ENCODE measurements around the gene CHKB. TPM values are rescaled to one million over a fixed set of nuclear protein-coding genes. Genes with fewer than 3 reads are reported as not detected.
A peak's percentile ranks its signal among the peaks of the same experiment; 100 is the strongest.

Gene CHKB, protein sequence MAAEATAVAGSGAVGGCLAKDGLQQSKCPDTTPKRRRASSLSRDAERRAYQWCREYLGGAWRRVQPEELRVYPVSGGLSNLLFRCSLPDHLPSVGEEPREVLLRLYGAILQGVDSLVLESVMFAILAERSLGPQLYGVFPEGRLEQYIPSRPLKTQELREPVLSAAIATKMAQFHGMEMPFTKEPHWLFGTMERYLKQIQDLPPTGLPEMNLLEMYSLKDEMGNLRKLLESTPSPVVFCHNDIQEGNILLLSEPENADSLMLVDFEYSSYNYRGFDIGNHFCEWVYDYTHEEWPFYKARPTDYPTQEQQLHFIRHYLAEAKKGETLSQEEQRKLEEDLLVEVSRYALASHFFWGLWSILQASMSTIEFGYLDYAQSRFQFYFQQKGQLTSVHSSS
- polyA plus RNA-seq (2013, experiment 1 of 2) = 39.2 TPM
- polyA plus RNA-seq (2013, experiment 2 of 2) = 37.2 TPM

DNA sequence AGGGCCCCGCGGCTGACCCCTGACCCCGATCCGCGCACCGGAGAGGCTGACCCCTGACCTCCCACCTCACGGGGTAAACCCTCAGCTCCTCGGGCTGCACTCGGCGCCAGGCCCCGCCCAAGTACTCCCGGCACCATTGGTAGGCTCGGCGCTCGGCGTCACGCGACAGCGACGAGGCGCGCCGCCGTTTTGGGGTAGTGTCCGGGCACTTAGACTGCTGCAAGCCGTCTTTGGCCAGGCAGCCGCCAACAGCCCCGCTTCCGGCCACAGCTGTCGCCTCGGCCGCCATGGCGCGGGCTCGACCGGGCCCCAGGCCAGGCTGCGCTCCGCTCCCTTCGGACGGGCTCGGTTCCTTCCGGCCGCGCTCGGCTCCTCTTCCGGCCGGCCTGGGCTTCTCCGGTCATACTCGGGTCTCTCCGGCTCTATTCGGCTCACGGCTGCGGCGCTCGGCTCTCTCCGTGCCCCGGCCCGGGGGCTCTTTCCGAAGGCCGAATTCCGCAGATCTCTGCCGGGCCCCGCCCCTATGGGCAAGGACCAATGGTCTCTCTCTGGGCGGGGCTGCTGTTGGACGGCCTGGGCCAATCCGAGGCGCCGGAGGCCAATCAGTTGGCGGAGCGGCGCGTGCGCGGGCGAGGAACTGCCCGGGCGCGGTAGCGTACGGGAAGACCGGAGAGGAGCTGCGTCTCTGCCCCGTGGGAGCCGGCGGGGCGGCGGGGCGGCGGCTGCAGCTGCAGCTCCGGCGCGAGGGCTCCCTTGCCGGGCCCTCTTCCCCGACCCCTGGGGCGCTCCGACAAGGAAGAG, at the start of gene CHKB:
TSS of gene CHKB (minus strand) at position 357 of the 801 bp plus-strand sequence. CDS start at position 289, 68 bp downstream.
- Histone ChIP-seq H3K79me1 (ENCODE audit: low read depth, low read length) (peaks cover 4% of the 10 kb centered on the region), H2BK120ac (ENCODE audit: low read depth, low read length) (peak within 1 kb of the TSS; percentile 16), H2AFZ (ENCODE audit: low read length) (peak within 1 kb of the TSS; percentile 99), H3K14ac (ENCODE audit: low read length) (no peak within 1 kb of the TSS), H4K91ac (ENCODE audit: low read depth, low read length, poor library complexity) (peak within 1 kb of the TSS; percentile 68), H3K23ac (ENCODE audit: low read depth, low read length, poor library complexity) (peak within 1 kb of the TSS; percentile 30), H3K27me3 (ENCODE audit: control insufficient read depth in 3 of 3, insufficient read depth in 3 of 3, low read depth in 1 of 3, low read length in 3 of 3) (no peaks in the 10 kb centered on the region), H3K4me2 (ENCODE audit: insufficient read depth, low read length, poor library complexity, severe bottlenecking) (peak within 1 kb of the TSS; percentile 92), H4K8ac (ENCODE audit: low read depth, low read length) (peak within 1 kb of the TSS; percentile 52), H2AK5ac (ENCODE audit: low read depth, low read length) (peak within 1 kb of the TSS; percentile 90), H3K9me3 (replicated peaks in 1 of 2; ENCODE audit: control insufficient read depth in 2 of 2, insufficient read depth in 1 of 2, low read depth in 1 of 2, low read length in 2 of 2) (no peaks in the 10 kb centered on the region), H3K4me3 (ENCODE audit: low read length in 2 of 2) (peak within 1 kb of the TSS; percentile 86 to 93), H3K18ac (ENCODE audit: low read length) (peak within 1 kb of the TSS; percentile 97), H2BK12ac (ENCODE audit: low read length) (peak within 1 kb of the TSS; percentile 64), H2BK15ac (ENCODE audit: low read length) (no peak within 1 kb of the TSS), H3K27ac (replicated peaks; ENCODE audit: low read length) (peak within 1 kb of the TSS; percentile 98), H3K9ac (ENCODE audit: low read depth, low read length, poor library complexity) (peak within 1 kb of the TSS; percentile 93), H2BK5ac (ENCODE audit: low read length) (peak within 1 kb of the TSS; percentile 56), H3K4ac (ENCODE audit: low read length) (peak within 1 kb of the TSS; percentile 10), H3K36me3 (replicated peaks in 1 of 2; ENCODE audit: control insufficient read depth in 2 of 2, insufficient read depth in 2 of 2, low read length in 2 of 2) (peaks cover 14 to 31% of the 10 kb centered on the region in 2 donors), H3K4me1 (ENCODE audit: control insufficient read depth in 2 of 2, insufficient read depth in 1 of 2, low read depth in 1 of 2, low read length in 2 of 2) (peaks cover 5% of the 10 kb centered on the region in 2 donors)
- WGBS, 2 donors (ENCODE audit: extremely low coverage in 2 of 2, insufficient read length in 2 of 2, insufficient replicate concordance in 1 of 2) = no CpG with 5 or more reads among the region's 96 CpGs
- peak; percentile 99 for DNase-seq (ENCODE audit: low spot score)

DNA sequence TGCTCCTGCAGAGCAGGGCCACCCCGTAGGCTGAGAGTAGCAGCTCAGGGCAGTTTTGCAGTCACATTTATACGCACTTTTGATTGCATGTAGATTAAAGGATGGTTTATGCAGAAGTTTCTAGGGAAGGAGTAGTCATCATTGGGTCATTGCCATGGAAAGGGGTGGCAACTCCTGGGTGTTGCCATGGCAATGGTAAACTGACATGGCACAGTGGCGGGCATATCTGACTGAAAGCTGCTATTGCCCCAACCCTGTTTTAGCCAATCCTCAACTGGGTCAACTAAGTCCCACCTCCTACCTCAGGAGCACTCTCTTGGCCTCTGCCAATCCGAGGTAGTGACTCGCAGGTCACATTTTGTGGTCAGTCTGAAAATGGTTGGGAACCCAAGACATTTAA, 47.7 kb upstream of the CHKB start:
- no peak overlapping the region for H3K4ac ChIP-seq (ENCODE audit: low read length)
- no peak overlapping the region for H3K18ac ChIP-seq (ENCODE audit: low read length)
- H3K23ac ChIP-seq (ENCODE audit: low read depth, low read length, poor library complexity) = no peak overlapping the region
- no peak overlapping the region for H2BK5ac ChIP-seq (ENCODE audit: low read length)
- H3K4me1 ChIP-seq (ENCODE audit: control insufficient read depth in 2 of 2, insufficient read depth in 1 of 2, low read depth in 1 of 2, low read length in 2 of 2) = peaks cover 11 to 13% of the 10 kb centered on the region in 2 donors
- no peak overlapping the region for H4K8ac ChIP-seq (ENCODE audit: low read depth, low read length)
- no CpG with 5 or more reads among the region's 5 CpGs for WGBS, 2 donors (ENCODE audit: extremely low coverage in 2 of 2, insufficient read length in 2 of 2, insufficient replicate concordance in 1 of 2)
- H4K91ac ChIP-seq (ENCODE audit: low read depth, low read length, poor library complexity) = no peak overlapping the region
- H3K4me3 ChIP-seq (ENCODE audit: low read length in 2 of 2) = no peak overlapping the region
- H3K27me3 ChIP-seq (ENCODE audit: control insufficient read depth in 3 of 3, insufficient read depth in 3 of 3, low read depth in 1 of 3, low read length in 3 of 3) = peaks cover 0 to 6% (median 0%) of the 10 kb centered on the region in 3 experiments
- no peak overlapping the region for H2BK120ac ChIP-seq (ENCODE audit: low read depth, low read length)
- H3K4me2 ChIP-seq (ENCODE audit: insufficient read depth, low read length, poor library complexity, severe bottlenecking) = no peak overlapping the region
- H2AK5ac ChIP-seq (ENCODE audit: low read depth, low read length) = no peak overlapping the region
- no peak overlapping the region for H2BK12ac ChIP-seq (ENCODE audit: low read length)
- H3K9ac ChIP-seq (ENCODE audit: low read depth, low read length, poor library complexity) = no peak overlapping the region
- H3K14ac ChIP-seq (ENCODE audit: low read length) = no peak overlapping the region
- no peaks in the 10 kb centered on the region for H3K9me3 ChIP-seq (replicated peaks in 1 of 2; ENCODE audit: control insufficient read depth in 2 of 2, insufficient read depth in 1 of 2, low read depth in 1 of 2, low read length in 2 of 2)
- H3K27ac ChIP-seq (replicated peaks; ENCODE audit: low read length) = no peak overlapping the region
- DNase-seq (ENCODE audit: low spot score) = no peak
- H3K79me1 ChIP-seq (ENCODE audit: low read depth, low read length) = peaks cover 2% of the 10 kb centered on the region
- H3K36me3 ChIP-seq (replicated peaks in 1 of 2; ENCODE audit: control insufficient read depth in 2 of 2, insufficient read depth in 2 of 2, low read length in 2 of 2) = no peaks in the 10 kb centered on the region
- no peak overlapping the region for H2BK15ac ChIP-seq (ENCODE audit: low read length)
- no peak overlapping the region for H2AFZ ChIP-seq (ENCODE audit: low read length)

DNA sequence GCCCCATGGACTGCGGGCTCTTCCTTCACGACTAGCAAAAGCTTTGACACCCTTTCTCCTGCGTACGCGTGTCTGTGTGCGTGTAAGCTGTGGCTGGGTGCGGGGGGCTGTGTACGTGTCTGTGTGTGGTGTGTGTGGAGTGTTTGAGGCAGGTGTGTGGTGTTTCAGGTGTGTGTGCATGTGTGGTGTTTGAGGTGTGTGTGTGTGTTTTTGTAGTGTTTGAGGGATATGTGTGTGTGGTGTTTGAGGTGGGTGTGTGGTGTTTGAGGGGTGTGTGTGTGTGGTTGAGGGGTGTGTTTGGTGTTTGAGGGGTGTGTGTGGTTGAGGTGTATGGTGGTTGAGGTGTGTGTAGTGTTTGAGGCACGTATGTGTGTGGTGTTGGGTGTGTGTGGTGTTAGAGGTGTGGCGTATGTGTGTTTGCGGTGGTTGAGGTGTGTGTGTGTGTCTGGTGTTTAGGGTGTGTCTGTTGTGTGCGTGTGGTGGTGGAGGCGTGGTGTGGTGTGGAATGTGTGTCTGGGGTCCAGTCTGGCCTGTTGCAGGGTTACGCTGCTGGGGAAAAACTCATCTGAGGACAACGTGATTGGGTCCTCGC, 46.0 kb upstream of the CHKB start:
- H2BK5ac ChIP-seq (ENCODE audit: low read length) = no peak overlapping the region
- peaks cover 0 to 6% (median 0%) of the 10 kb centered on the region in 3 experiments for H3K27me3 ChIP-seq (ENCODE audit: control insufficient read depth in 3 of 3, insufficient read depth in 3 of 3, low read depth in 1 of 3, low read length in 3 of 3)
- no peak for DNase-seq (ENCODE audit: low spot score)
- H2BK12ac ChIP-seq (ENCODE audit: low read length) = no peak overlapping the region
- no peaks in the 10 kb centered on the region for H3K36me3 ChIP-seq (replicated peaks in 1 of 2; ENCODE audit: control insufficient read depth in 2 of 2, insufficient read depth in 2 of 2, low read length in 2 of 2)
- no peak overlapping the region for H3K4ac ChIP-seq (ENCODE audit: low read length)
- no peak overlapping the region for H4K8ac ChIP-seq (ENCODE audit: low read depth, low read length)
- peaks cover 2% of the 10 kb centered on the region for H3K79me1 ChIP-seq (ENCODE audit: low read depth, low read length)
- H3K27ac ChIP-seq (replicated peaks; ENCODE audit: low read length) = no peak overlapping the region
- H3K9ac ChIP-seq (ENCODE audit: low read depth, low read length, poor library complexity) = peak overlapping the region; percentile 95
- H3K23ac ChIP-seq (ENCODE audit: low read depth, low read length, poor library complexity) = peak overlapping the region; percentile 1
- 100% methylated on average over 3 of the region's 16 CpGs; no CpG with 5 or more reads in 1 of the 2 donors for WGBS, 2 donors (ENCODE audit: extremely low coverage in 2 of 2, insufficient read length in 2 of 2, insufficient replicate concordance in 1 of 2)
- H2BK15ac ChIP-seq (ENCODE audit: low read length) = peak overlapping the region; percentile 2
- H3K4me1 ChIP-seq (ENCODE audit: control insufficient read depth in 2 of 2, insufficient read depth in 1 of 2, low read depth in 1 of 2, low read length in 2 of 2) = peaks cover 9 to 13% of the 10 kb centered on the region in 2 donors
- no peaks in the 10 kb centered on the region for H3K9me3 ChIP-seq (replicated peaks in 1 of 2; ENCODE audit: control insufficient read depth in 2 of 2, insufficient read depth in 1 of 2, low read depth in 1 of 2, low read length in 2 of 2)
- no peak overlapping the region for H2BK120ac ChIP-seq (ENCODE audit: low read depth, low read length)
- H2AFZ ChIP-seq (ENCODE audit: low read length) = peak overlapping the region; percentile 98
- H3K18ac ChIP-seq (ENCODE audit: low read length) = peak overlapping the region; percentile 98
- H3K4me2 ChIP-seq (ENCODE audit: insufficient read depth, low read length, poor library complexity, severe bottlenecking) = peak overlapping the region; percentile 95
- peak overlapping the region; percentile 91 to 94 for H3K4me3 ChIP-seq (ENCODE audit: low read length in 2 of 2)
- H4K91ac ChIP-seq (ENCODE audit: low read depth, low read length, poor library complexity) = no peak overlapping the region
- H3K14ac ChIP-seq (ENCODE audit: low read length) = peak overlapping the region; percentile 85
- no peak overlapping the region for H2AK5ac ChIP-seq (ENCODE audit: low read depth, low read length)

Measured in neuronal stem cell (in vitro differentiated cells).